Stimulated activated naive CD8-positive, alpha-beta T cell treated with anti-CD3 and anti-CD28 coated beads, Interleukin-15, Interleukin-2, amounts not matched to agents 100 U/mL and 50 U/mL, for 24 hours (primary cell): ENCODE data around the gene TRIM9.
"Not testable (repeated sequence)": the region's sequence is repeated elsewhere in the genome, so short reads cannot be mapped to it uniquely, and the experiment has no call there.

Experiments used
- ATAC-seq: fragments of 150-1000 bp; cut with Tn5 transposase; one replicate; pipeline ENCODE4 v1.10.0; 2021
- DNase-seq: peaks from one replicate; pipeline ENCODE4 v3.0.0; 2021

Gene TRIM9

GRCh38 chr14:51004352-51004800 lies 90.5 kb downstream of the TRIM9 start:
- ATAC-seq (no peak), DNase-seq (no peak)

- DNase-seq = no peak
- no peak for ATAC-seq
These were observed 92.4 kb downstream of the TRIM9 start for GRCh38 chr14:51002406-51002999.

GRCh38 chr14:51000566-51000965 lies 94.3 kb downstream of the TRIM9 start:
- ATAC-seq (no peak), DNase-seq (no peak)

GRCh38 chr14:50999726-51000125 lies 95.2 kb downstream of the TRIM9 start:
- no peak for ATAC-seq
- no peak for DNase-seq

GRCh38 chr14:50998612-50999011 lies 96.3 kb downstream of the TRIM9 start:
- ATAC-seq (no peak), DNase-seq (no peak)

GRCh38 chr14:50997712-50998111 lies 97.2 kb downstream of the TRIM9 start:
- ATAC-seq (no peak), DNase-seq (no peak)

- not testable (repeated sequence) for DNase-seq, ATAC-seq
These were observed 100.7 kb downstream of the TRIM9 start for GRCh38 chr14:50994158-50994557.

GRCh38 chr14:50985859-50986331 lies 109.0 kb downstream of the TRIM9 start:
- ATAC-seq (no peak), DNase-seq (no peak)

GRCh38 chr14:50985124-50985858 lies 109.6 kb downstream of the TRIM9 start:
- ATAC-seq (no peak), DNase-seq (no peak)

- DNase-seq (no peak), ATAC-seq (no peak)
These were observed 110.7 kb downstream of the TRIM9 start for GRCh38 chr14:50984036-50984710.

- DNase-seq (no peak), ATAC-seq (no peak)
These were observed 114.7 kb downstream of the TRIM9 start for GRCh38 chr14:50979941-50980850.

- no peak for ATAC-seq
- DNase-seq = no peak
These were observed 116.0 kb downstream of the TRIM9 start for GRCh38 chr14:50978888-50979287.

- no peak for ATAC-seq
- DNase-seq = no peak
These were observed 116.4 kb downstream of the TRIM9 start for GRCh38 chr14:50978529-50978871.

GRCh38 chr14:50977863-50978528 lies 116.9 kb downstream of the TRIM9 start:
- ATAC-seq = no peak
- DNase-seq = no peak

- DNase-seq (no peak), ATAC-seq (no peak)
These were observed 120.8 kb downstream of the TRIM9 start for GRCh38 chr14:50974118-50974517.

- DNase-seq (no peak), ATAC-seq (no peak)
These were observed 122.2 kb downstream of the TRIM9 start for GRCh38 chr14:50972734-50973133.

GRCh38 chr14:50970886-50971781 lies 123.8 kb downstream of the TRIM9 start:
- DNase-seq = no peak
- no peak for ATAC-seq

- ATAC-seq = no peak
- no peak for DNase-seq
These were observed 127.1 kb downstream of the TRIM9 start for GRCh38 chr14:50967790-50968189.

GRCh38 chr14:50967103-50967502 lies 127.8 kb downstream of the TRIM9 start:
- no peak for DNase-seq
- ATAC-seq = no peak

- no peak for DNase-seq
- ATAC-seq = no peak
These were observed 130.1 kb downstream of the TRIM9 start for GRCh38 chr14:50964683-50965390.
